ENCODE results near the gene NT5C2.
"Not testable (repeated sequence)": the region's sequence is repeated elsewhere in the genome, so short reads cannot be mapped to it uniquely, and the experiment has no call there.

Gene NT5C2

DNA sequence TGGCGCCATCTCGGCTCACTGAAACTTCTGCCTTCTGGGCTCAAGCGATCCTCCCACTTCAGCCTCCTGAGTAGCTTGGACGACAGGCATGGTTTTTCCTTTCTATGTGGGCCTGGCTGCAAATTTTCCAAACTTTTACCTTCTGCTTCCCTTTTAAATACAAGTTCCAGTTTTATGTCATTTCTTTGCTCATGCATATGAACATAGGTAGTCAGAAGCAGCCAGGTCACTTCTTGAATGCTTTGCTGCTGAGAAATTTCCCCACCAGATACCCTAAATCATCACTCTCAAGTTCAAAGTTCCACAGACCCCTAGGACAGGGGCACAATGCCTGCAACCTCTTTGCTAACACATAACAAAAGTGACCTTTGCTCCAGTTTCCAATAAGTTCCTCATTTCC is 31.1 kb upstream of the NT5C2 start:
- Histone ChIP-seq H3K4me3 (ENCODE audit: low read length in 2 of 2) (no peak overlapping the region), H3K9ac (ENCODE audit: low read length in 2 of 2) (no peak overlapping the region), H3K27ac (ENCODE audit: low read length) (no peak overlapping the region), H3K36me3 (ENCODE audit: control insufficient read depth in 2 of 2, insufficient read depth in 2 of 2, low read length in 2 of 2) (no peaks in the 10 kb centered on the region), H3K9me3 (ENCODE audit: control insufficient read depth in 2 of 2, low read length in 2 of 2) (peaks cover 0 to 11% of the 10 kb centered on the region in 2 donors), H3K27me3 (ENCODE audit: control insufficient read depth in 1 of 2, insufficient read depth in 2 of 2, low read length in 2 of 2) (no peaks in the 10 kb centered on the region), H3K4me1 (ENCODE audit: control insufficient read depth, insufficient read depth, low read length) (peaks cover 10% of the 10 kb centered on the region)

DNA sequence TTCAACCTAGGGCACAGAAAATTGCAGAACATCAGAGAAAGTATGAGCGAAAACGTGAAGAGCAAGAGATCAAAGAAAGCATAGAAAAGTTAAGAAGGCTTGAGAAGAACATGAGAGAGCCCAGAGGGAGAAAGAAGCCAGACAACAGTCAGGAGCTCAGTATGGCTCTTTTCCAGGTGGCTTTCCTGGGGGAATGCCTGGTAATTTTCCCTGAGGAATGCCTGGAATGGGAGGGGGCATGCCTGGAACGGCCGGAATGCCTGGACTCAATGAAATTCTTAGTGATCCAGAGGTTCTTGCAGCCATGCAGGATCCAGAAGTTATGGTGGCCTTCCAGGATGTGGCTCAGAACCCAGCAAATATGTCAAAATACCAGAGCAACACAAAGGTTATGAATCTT is 23.3 kb upstream of the NT5C2 start:
- not testable (repeated sequence) for H3K36me3 ChIP-seq (ENCODE audit: control insufficient read depth in 2 of 2, insufficient read depth in 2 of 2, low read length in 2 of 2); H3K9ac ChIP-seq (ENCODE audit: low read length in 2 of 2); H3K9me3 ChIP-seq (ENCODE audit: control insufficient read depth in 2 of 2, low read length in 2 of 2); H3K4me1 ChIP-seq (ENCODE audit: control insufficient read depth, insufficient read depth, low read length); H3K27ac ChIP-seq (ENCODE audit: low read length); H3K27me3 ChIP-seq (ENCODE audit: control insufficient read depth in 1 of 2, insufficient read depth in 2 of 2, low read length in 2 of 2); H3K4me3 ChIP-seq (ENCODE audit: low read length in 2 of 2)

DNA sequence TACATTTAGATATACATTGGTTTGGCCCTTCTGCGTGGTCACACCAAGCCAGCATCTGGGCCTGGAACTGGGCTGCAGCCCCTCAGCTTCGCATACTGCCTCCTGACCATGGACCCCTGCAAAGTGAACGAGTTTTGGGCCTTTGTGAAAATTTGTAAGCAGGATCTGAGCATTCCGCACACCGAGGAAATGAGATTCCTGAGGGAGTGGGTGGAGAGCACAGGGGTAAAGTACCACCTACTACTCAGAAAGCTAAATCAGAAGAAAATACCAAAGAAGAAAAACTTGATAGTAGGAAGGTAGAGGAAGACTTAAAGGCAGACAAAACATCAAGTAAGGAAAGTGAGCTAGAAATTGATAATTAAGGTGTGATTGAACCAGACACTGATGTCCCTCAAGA is 22.5 kb upstream of the NT5C2 start:
- Histone ChIP-seq H3K27me3 (ENCODE audit: control insufficient read depth in 1 of 2, insufficient read depth in 2 of 2, low read length in 2 of 2) (no peaks in the 10 kb centered on the region), H3K9me3 (ENCODE audit: control insufficient read depth in 2 of 2, low read length in 2 of 2) (peaks cover 0 to 2% of the 10 kb centered on the region in 2 donors), H3K9ac (ENCODE audit: low read length in 2 of 2) (no peak overlapping the region), H3K36me3 (ENCODE audit: control insufficient read depth in 2 of 2, insufficient read depth in 2 of 2, low read length in 2 of 2) (no peaks in the 10 kb centered on the region), H3K4me3 (ENCODE audit: low read length in 2 of 2) (no peak overlapping the region), H3K4me1 (ENCODE audit: control insufficient read depth, insufficient read depth, low read length) (no peaks in the 10 kb centered on the region), H3K27ac (ENCODE audit: low read length) (no peak overlapping the region)

DNA sequence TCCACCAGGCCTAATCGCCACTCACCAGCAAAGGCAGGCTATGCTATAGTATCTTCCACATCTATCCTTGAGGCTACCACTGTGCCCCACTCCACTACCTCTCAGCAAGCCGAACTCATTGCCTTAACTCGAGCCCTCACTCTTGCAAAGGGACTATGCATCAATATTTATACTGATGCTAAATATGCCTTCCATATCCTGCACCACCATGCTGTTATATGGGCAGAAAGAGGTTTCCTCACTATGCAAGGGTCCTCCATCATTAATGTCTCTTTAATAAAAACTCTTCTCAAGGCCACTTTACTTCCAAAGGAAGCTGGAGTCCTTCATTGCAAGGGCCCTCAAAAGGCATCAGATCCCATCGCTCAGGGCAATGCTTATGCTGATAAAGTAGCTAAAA is 17.2 kb upstream of the NT5C2 start:
- H3K4me3 ChIP-seq (ENCODE audit: low read length in 2 of 2); H3K36me3 ChIP-seq (ENCODE audit: control insufficient read depth in 2 of 2, insufficient read depth in 2 of 2, low read length in 2 of 2); H3K9me3 ChIP-seq (ENCODE audit: control insufficient read depth in 2 of 2, low read length in 2 of 2); H3K27ac ChIP-seq (ENCODE audit: low read length); H3K9ac ChIP-seq (ENCODE audit: low read length in 2 of 2); H3K27me3 ChIP-seq (ENCODE audit: control insufficient read depth in 1 of 2, insufficient read depth in 2 of 2, low read length in 2 of 2); H3K4me1 ChIP-seq (ENCODE audit: control insufficient read depth, insufficient read depth, low read length): not testable (repeated sequence)

DNA sequence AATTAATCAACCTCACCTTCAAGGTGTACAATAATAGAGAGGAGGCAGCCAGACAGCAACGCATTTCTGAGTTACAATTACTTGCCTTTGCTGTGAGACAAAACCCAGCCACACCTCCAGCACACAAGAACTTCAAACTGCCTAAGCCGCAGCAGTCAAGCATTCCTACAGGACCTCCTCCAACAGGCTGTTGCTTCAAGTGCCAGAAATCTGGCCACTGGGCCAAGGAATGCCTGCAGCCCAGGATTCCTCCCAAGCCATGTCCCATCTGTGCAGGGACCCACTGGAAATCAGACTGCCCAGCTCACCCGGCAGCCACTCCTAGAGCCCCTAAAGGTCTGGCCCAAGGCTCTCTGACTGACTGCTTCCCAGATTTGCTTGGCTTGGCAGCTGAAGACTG is 14.6 kb upstream of the NT5C2 start:
- not testable (repeated sequence) for H3K4me3 ChIP-seq (ENCODE audit: low read length in 2 of 2); H3K9me3 ChIP-seq (ENCODE audit: control insufficient read depth in 2 of 2, low read length in 2 of 2); H3K36me3 ChIP-seq (ENCODE audit: control insufficient read depth in 2 of 2, insufficient read depth in 2 of 2, low read length in 2 of 2); H3K27me3 ChIP-seq (ENCODE audit: control insufficient read depth in 1 of 2, insufficient read depth in 2 of 2, low read length in 2 of 2); H3K9ac ChIP-seq (ENCODE audit: low read length in 2 of 2); H3K27ac ChIP-seq (ENCODE audit: low read length); H3K4me1 ChIP-seq (ENCODE audit: control insufficient read depth, insufficient read depth, low read length)

DNA sequence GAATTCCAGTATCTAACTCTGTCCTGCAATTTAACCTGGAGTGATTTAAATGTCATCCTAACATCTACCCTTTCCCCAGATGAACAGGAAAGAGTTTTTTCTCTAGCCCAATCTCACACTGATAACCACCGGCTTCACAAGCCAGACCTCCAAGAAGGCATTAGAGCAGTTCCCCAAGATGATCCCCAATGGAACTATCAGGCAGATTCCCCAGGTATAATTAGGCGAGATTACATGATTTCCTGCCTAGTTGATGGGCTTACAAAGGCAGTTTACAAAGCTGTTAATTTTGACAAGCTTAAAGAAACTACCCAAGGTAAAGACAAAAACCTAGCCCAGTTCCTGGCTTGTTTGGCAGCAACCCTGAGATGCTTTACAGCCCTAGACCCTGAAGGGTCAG is 14.1 kb upstream of the NT5C2 start:
- H3K27ac ChIP-seq (ENCODE audit: low read length): no peak overlapping the region
- H3K9ac ChIP-seq (ENCODE audit: low read length in 2 of 2): no peak overlapping the region
- no peaks in the 10 kb centered on the region for H3K4me1 ChIP-seq (ENCODE audit: control insufficient read depth, insufficient read depth, low read length)
- no peaks in the 10 kb centered on the region for H3K36me3 ChIP-seq (ENCODE audit: control insufficient read depth in 2 of 2, insufficient read depth in 2 of 2, low read length in 2 of 2)
- H3K9me3 ChIP-seq (ENCODE audit: control insufficient read depth in 2 of 2, low read length in 2 of 2): no peaks in the 10 kb centered on the region
- no peaks in the 10 kb centered on the region for H3K27me3 ChIP-seq (ENCODE audit: control insufficient read depth in 1 of 2, insufficient read depth in 2 of 2, low read length in 2 of 2)
- H3K4me3 ChIP-seq (ENCODE audit: low read length in 2 of 2): no peak overlapping the region

DNA sequence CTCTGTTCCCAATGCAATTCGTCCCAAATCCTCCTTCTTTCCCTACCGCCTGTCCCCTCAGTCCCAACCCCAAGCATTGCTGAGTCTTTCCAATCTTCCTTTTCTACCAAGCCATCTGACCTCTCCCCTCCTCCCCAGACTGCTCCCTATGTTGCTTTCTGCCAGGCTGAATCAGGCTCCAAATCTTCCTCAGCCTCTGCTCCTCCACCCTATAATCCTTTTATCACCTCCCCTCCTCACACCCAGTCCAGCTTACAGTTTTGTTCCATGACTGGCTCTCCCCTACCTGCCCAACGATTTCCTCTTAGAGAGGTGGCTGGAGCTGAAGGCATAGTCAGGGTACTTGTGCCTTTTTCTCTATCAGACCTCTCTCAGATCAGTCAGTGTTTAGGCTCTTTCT is 13.6 kb upstream of the NT5C2 start:
- not testable (repeated sequence) for H3K27ac ChIP-seq (ENCODE audit: low read length)

DNA sequence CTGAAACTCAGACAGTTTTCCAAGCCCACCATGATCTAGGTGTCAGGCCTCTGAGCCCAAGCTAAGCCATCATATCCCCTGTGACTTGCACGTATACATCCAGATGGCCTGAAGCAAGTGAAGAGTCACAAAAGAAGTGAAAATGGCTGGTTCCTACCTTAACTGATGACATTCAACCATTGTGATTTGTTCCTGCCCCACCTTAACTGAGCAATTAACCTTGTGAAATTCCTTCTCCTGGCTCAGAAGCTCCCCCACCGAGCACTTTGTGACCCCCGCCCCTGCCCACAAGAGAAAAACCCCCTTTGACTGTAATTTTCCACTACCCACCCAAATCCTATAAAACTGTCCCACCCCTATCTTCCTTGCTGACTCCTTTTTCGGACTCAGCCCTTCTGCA is 12.3 kb upstream of the NT5C2 start:
- H3K9me3 ChIP-seq (ENCODE audit: control insufficient read depth in 2 of 2, low read length in 2 of 2); H3K27ac ChIP-seq (ENCODE audit: low read length); H3K9ac ChIP-seq (ENCODE audit: low read length in 2 of 2); H3K36me3 ChIP-seq (ENCODE audit: control insufficient read depth in 2 of 2, insufficient read depth in 2 of 2, low read length in 2 of 2); H3K4me3 ChIP-seq (ENCODE audit: low read length in 2 of 2); H3K4me1 ChIP-seq (ENCODE audit: control insufficient read depth, insufficient read depth, low read length); H3K27me3 ChIP-seq (ENCODE audit: control insufficient read depth in 1 of 2, insufficient read depth in 2 of 2, low read length in 2 of 2): not testable (repeated sequence)

More for the DNA sequence above, 13.6 kb upstream of the NT5C2 start:
- H3K36me3 ChIP-seq (ENCODE audit: control insufficient read depth in 2 of 2, insufficient read depth in 2 of 2, low read length in 2 of 2); H3K27me3 ChIP-seq (ENCODE audit: control insufficient read depth in 1 of 2, insufficient read depth in 2 of 2, low read length in 2 of 2); H3K4me3 ChIP-seq (ENCODE audit: low read length in 2 of 2); H3K9me3 ChIP-seq (ENCODE audit: control insufficient read depth in 2 of 2, low read length in 2 of 2); H3K9ac ChIP-seq (ENCODE audit: low read length in 2 of 2); H3K4me1 ChIP-seq (ENCODE audit: control insufficient read depth, insufficient read depth, low read length): not testable (repeated sequence)

DNA sequence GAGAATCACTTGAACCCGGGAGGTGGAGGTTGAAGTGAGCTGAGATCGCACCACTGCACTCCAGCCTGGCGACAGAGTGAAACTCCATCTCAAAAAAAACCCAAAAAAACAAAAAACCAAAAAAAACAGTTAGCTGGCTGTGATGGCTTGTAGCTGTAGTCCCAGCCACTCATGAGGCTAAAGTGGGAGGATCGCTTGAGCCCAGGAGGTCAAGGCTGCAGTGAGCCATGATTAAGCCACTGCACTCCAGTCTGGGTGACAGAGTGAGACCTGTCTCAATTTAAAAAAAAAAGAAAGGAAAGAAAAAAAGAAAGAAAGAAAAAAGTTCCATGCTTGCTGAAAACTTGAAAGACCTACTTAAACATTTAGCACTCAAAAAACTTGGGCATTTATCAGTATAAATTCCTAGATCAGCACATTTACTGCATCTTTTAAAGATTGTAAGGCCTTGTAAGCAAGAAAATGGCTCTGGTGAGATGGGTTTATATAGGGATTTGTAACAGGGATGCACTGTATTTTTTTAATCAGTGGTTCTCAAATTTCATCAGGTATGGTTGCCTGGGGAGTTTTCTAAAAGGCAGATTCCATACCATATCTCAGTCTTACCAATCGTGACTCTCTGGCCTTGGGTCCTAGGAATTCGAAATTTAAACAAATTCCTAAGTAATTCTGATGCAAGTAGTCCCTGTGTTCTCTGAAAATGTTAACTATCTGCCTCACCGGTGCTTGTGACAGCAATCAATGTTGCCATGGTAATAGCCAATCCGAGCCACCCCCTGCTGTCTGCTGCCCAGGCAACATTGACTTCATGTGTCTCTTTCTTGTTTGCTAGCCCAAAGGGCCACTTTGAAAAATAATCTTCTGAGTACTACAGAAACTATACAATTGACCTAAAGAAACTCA is 11.5 kb upstream of the NT5C2 start:
- Histone ChIP-seq H3K27ac (ENCODE audit: low read length) (no peak overlapping the region), H3K27me3 (ENCODE audit: control insufficient read depth in 1 of 2, insufficient read depth in 2 of 2, low read length in 2 of 2) (no peaks in the 10 kb centered on the region), H3K9me3 (ENCODE audit: control insufficient read depth in 2 of 2, low read length in 2 of 2) (no peaks in the 10 kb centered on the region), H3K36me3 (ENCODE audit: control insufficient read depth in 2 of 2, insufficient read depth in 2 of 2, low read length in 2 of 2) (no peaks in the 10 kb centered on the region), H3K9ac (ENCODE audit: low read length in 2 of 2) (no peak overlapping the region), H3K4me1 (ENCODE audit: control insufficient read depth, insufficient read depth, low read length) (no peaks in the 10 kb centered on the region), H3K4me3 (ENCODE audit: low read length in 2 of 2) (no peak overlapping the region)

DNA sequence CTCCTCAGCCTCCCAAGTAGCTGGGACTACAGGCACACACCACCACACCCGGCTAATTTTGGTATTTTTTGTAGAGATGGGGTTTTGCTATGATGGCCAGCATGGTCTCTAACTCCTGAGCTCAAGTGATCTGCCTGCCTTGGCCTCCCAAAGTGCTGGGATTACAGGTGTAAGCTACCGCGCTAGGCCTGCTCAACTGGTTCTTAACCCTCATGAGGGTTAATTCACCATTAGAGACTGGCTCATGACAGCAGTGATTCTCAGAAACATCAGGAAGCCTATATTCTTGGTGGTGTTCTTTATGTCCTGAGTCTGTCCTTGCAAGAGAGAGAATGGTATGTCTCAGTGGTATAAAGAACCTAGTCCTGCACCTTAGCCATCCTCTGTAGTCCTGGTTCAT is 10.4 kb upstream of the NT5C2 start:
- Histone ChIP-seq H3K27ac (ENCODE audit: low read length) (no peak overlapping the region), H3K9me3 (ENCODE audit: control insufficient read depth in 2 of 2, low read length in 2 of 2) (no peaks in the 10 kb centered on the region), H3K4me1 (ENCODE audit: control insufficient read depth, insufficient read depth, low read length) (no peaks in the 10 kb centered on the region), H3K27me3 (ENCODE audit: control insufficient read depth in 1 of 2, insufficient read depth in 2 of 2, low read length in 2 of 2) (no peaks in the 10 kb centered on the region), H3K36me3 (ENCODE audit: control insufficient read depth in 2 of 2, insufficient read depth in 2 of 2, low read length in 2 of 2) (no peaks in the 10 kb centered on the region), H3K4me3 (ENCODE audit: low read length in 2 of 2) (no peak overlapping the region), H3K9ac (ENCODE audit: low read length in 2 of 2) (no peak overlapping the region)

DNA sequence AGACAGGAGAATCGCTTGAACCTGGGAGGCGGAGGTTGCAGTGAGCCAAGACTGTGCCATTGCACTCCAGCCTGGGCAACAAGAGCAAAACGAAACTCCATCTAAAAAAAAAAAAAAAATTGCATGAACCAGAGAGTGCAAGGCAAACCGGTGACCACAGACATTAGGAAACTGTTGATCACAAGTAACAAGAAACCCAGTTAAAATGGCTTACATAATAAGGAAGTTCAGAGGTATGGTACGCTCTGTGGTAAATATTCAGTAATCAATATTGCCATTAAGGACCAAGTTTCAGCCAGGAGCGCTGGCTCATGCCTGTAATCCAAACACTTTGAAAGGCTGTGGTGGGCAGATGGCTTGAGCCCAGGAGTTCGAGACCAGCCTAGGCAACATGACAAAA is 9.2 kb upstream of the NT5C2 start:
- no peak overlapping the region for H3K4me3 ChIP-seq (ENCODE audit: low read length in 2 of 2)
- peaks cover under 1% of the 10 kb centered on the region for H3K4me1 ChIP-seq (ENCODE audit: control insufficient read depth, insufficient read depth, low read length)
- H3K36me3 ChIP-seq (ENCODE audit: control insufficient read depth in 2 of 2, insufficient read depth in 2 of 2, low read length in 2 of 2): no peaks in the 10 kb centered on the region
- no peaks in the 10 kb centered on the region for H3K9me3 ChIP-seq (ENCODE audit: control insufficient read depth in 2 of 2, low read length in 2 of 2)
- H3K9ac ChIP-seq (ENCODE audit: low read length in 2 of 2): no peak overlapping the region
- no peaks in the 10 kb centered on the region for H3K27me3 ChIP-seq (ENCODE audit: control insufficient read depth in 1 of 2, insufficient read depth in 2 of 2, low read length in 2 of 2)
- no peak overlapping the region for H3K27ac ChIP-seq (ENCODE audit: low read length)

Measured in stomach smooth muscle (tissue), 2 donors.